PC-3 (cell line): ENCODE data around the gene EIF3I. TPM values are rescaled to one million over a fixed set of nuclear protein-coding genes. Genes with fewer than 3 reads are reported as not detected.

Source experiments
- ATAC-seq: fragments of 200-7000 bp; cut with Tn5 transposase; 2 replicates; pipeline ENCODE4 v1.9.1; 2020; ENCODE audit warnings: mild to moderate bottlenecking, moderate library complexity
- BruUV-seq: library from RNA; stranded (reverse); fragments of 400-500 nt; replicated peaks from 2 replicates; lab custom pipeline; 2021; lab: Mats Ljungman, UMichigan
- CTCF ChIA-PET: fragments of 300-600 bp; sonication (Branson Sonifier 250); formaldehyde crosslinking; loops from one replicate; lab custom pipeline; 2022; ENCODE audit warnings: antibody characterized with exemption; lab: Charles Lee
- POLR2A ChIA-PET: fragments of 300-600 bp; sonication (Branson Sonifier 250); formaldehyde crosslinking; loops from one replicate; lab custom pipeline; 2022; ENCODE audit warnings: antibody characterized with exemption; ENCODE audit not compliant: unreplicated experiment; lab: Charles Lee
- DNase-seq: peaks from one replicate; pipeline ENCODE4 v3.0.0-alpha.2; 2015
- H2AFZ ChIP-seq: fragments of 300-600 bp; sonication (generic); 2 replicates; pipeline ENCODE4 v1.6.0; 2016; ENCODE audit warnings: antibody characterized with exemption, low read length
- H3F3A ChIP-seq: fragments of 300-600 bp; sonication (generic); one replicate; pipeline ENCODE4 v1.6.0; 2017; ENCODE audit warnings: antibody characterized with exemption, low read length, control low read depth, mild to moderate bottlenecking; ENCODE audit not compliant: unreplicated experiment
- H3K27ac ChIP-seq: fragments of 300-600 bp; sonication (generic); 2 replicates; pipeline ENCODE4 v1.5.1; 2016; ENCODE audit warnings: mild to moderate bottlenecking, low read length
- H3K27me3 ChIP-seq: fragments of 300-600 bp; sonication (generic); 2 replicates; pipeline ENCODE4 v1.6.1; 2016; ENCODE audit warnings: low read length, mixed read lengths
- H3K36me3 ChIP-seq: fragments of 300-600 bp; sonication (generic); 2 replicates; pipeline ENCODE4 v1.6.1; 2016; ENCODE audit warnings: low read depth, mixed run types, low read length, mixed read lengths
- H3K4me1 ChIP-seq: fragments of 300-600 bp; sonication (generic); 2 replicates; pipeline ENCODE4 v1.5.1; 2016; ENCODE audit warnings: low read length; ENCODE audit not compliant: insufficient read depth
- H3K4me2 ChIP-seq: fragments of 300-600 bp; sonication (generic); 2 replicates; pipeline ENCODE4 v1.6.0; 2016; ENCODE audit warnings: low read length
- H3K4me3 ChIP-seq: fragments of 300-600 bp; sonication (generic); 2 replicates; pipeline ENCODE4 v1.5.1; 2016; ENCODE audit warnings: mild to moderate bottlenecking, low read length, mixed read lengths
- H3K79me2 ChIP-seq: fragments of 300-600 bp; sonication (generic); 2 replicates; pipeline ENCODE4 v1.6.1; 2017; ENCODE audit warnings: low read length, mixed read lengths
- H3K9ac ChIP-seq: fragments of 300-600 bp; sonication (generic); 2 replicates; pipeline ENCODE4 v1.6.0; 2016; ENCODE audit warnings: mild to moderate bottlenecking, low read length
- H3K9me2 ChIP-seq: fragments of 300-600 bp; sonication (generic); replicated peaks from 2 replicates; pipeline ENCODE4 v1.6.1; 2016; ENCODE audit warnings: mixed run types, low read length, mixed read lengths
- H3K9me3 ChIP-seq: fragments of 300-600 bp; sonication (generic); 2 replicates; pipeline ENCODE4 v1.6.1; 2016; ENCODE audit warnings: low read length, mixed read lengths
- H4K20me1 ChIP-seq: fragments of 300-600 bp; sonication (generic); 2 replicates; pipeline ENCODE4 v1.6.1; 2016; ENCODE audit warnings: low read length, mixed read lengths
- EZH2 ChIP-seq: fragments of 300-600 bp; sonication (generic); IDR thresholded peaks from one replicate; pipeline ENCODE4 v1.6.1; 2017; ENCODE audit warnings: antibody characterized with exemption, mild to moderate bottlenecking, low read length; ENCODE audit not compliant: unreplicated experiment
- EZH2phosphoT487 ChIP-seq: fragments of 300-600 bp; sonication (generic); IDR thresholded peaks from 2 replicates; pipeline ENCODE4 v1.6.1; 2018; ENCODE audit warnings: mild to moderate bottlenecking, antibody characterized with exemption, low read length, borderline replicate concordance
- intact Hi-C: fragments of 100-400 bp; cut with micrococcal nuclease; formaldehyde crosslinking; loops from 2 replicates; pipeline ENCODE4 v1.9.0; 2023
- total RNA-seq: library from RNA; depleted of rRNA; stranded (reverse); fragments of >200 nt; gene quantifications from 2 replicates; pipeline ENCODE4 v1.2.3, GENCODE V29; 2014
- TF ChIP-seq, protein P1 (sequence below): fragments of 300-600 bp; sonication (generic); conservative IDR thresholded peaks from 2 replicates; pipeline ENCODE4 v1.5.1; 2017; ENCODE audit warnings: antibody characterized with exemption, low read depth, mild to moderate bottlenecking, low read length

Gene EIF3I
- total RNA-seq, 1 experiment from 2014 or later, result 442 TPM

DNA sequence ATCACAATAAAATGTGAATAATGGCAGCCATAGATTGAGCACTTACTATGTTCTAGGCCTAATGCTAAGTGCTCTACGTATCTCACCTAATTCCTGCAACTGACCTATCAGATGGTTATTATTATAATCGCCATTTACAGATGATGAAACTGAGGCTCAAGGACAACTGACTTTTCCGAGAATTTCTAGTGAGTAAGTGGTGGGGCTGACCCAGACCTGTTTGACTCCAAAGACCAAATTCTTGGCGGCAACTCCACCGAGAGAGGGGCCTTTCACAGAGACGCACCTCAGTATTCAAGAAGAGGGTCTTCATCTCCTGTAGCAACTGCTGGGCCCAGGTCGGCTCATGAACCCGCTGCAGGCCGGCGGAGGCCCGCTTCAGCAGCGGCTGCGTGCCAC is 627 bp upstream of the EIF3I start:
- ATAC-seq (no peak), DNase-seq (no peak)
- POLR2A ChIA-PET, result interaction anchor here (0.6 kb wide), 1 partner anchor 68 kb away, joined by 4 read pairs; no protein-coding TSS in a partner anchor
- peak overlapping the region; percentile 60; the same call in 1 of the 2 replicates for H2AFZ ChIP-seq
- no peaks in the 10 kb centered on the region for H4K20me1 ChIP-seq
- no peaks in the 10 kb centered on the region for H3K27me3 ChIP-seq
- H3K9me3 ChIP-seq, result no peaks in the 10 kb centered on the region
- peak overlapping the region; percentile 86 for H3K4me3 ChIP-seq
- H3K36me3 ChIP-seq, result peaks cover 24% of the 10 kb centered on the region
- peak overlapping the region; percentile 98 for H3K9ac ChIP-seq
- H3K9me2 ChIP-seq, result no peaks in the 10 kb centered on the region
- peaks cover 30% of the 10 kb centered on the region for H3K4me1 ChIP-seq
- H3K4me2 ChIP-seq, result peak overlapping the region; percentile 93
- TF ChIP-seq EZH2phosphoT487, result no peak
- TF ChIP-seq, protein P1, sequence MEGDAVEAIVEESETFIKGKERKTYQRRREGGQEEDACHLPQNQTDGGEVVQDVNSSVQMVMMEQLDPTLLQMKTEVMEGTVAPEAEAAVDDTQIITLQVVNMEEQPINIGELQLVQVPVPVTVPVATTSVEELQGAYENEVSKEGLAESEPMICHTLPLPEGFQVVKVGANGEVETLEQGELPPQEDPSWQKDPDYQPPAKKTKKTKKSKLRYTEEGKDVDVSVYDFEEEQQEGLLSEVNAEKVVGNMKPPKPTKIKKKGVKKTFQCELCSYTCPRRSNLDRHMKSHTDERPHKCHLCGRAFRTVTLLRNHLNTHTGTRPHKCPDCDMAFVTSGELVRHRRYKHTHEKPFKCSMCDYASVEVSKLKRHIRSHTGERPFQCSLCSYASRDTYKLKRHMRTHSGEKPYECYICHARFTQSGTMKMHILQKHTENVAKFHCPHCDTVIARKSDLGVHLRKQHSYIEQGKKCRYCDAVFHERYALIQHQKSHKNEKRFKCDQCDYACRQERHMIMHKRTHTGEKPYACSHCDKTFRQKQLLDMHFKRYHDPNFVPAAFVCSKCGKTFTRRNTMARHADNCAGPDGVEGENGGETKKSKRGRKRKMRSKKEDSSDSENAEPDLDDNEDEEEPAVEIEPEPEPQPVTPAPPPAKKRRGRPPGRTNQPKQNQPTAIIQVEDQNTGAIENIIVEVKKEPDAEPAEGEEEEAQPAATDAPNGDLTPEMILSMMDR, result no peak
- no peak for TF ChIP-seq EZH2
- intact Hi-C loops, result no loop called here
- H3F3A ChIP-seq, result peaks cover 2% of the 10 kb centered on the region
- H3K79me2 ChIP-seq, result peaks cover 55% of the 10 kb centered on the region
- BruUV-seq, result TSS peak; percentile 49
- CTCF ChIA-PET, result interaction anchor here (0.5 kb wide), 1 partner anchor 149 kb away, joined by 7 read pairs; the partner anchor contains the start of gene TMEM39B
- H3K27ac ChIP-seq, result peak overlapping the region; percentile 70

DNA sequence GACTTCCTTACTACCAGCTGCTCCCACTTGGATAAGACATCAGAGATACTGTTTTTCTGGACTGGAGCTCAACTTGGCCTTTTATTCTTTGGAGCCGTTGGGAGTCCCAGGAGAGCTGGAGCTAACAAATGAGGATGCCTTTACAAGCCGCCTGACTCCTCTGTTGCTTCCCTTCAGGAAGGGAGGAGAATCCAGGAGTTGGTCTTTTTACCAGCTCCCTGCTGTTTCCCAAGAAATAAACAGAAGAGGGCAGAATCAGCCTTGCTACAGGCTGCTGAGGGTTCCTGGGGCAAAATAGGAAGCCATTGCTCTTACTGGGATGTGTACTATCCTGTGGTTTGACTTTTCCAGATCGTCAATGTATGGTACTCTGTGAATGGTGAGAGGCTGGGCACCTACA is 1.5 kb downstream of the EIF3I start:
- Histone ChIP-seq H2AFZ (no peak overlapping the region), H3K9ac (no peak overlapping the region), H3K36me3 (peaks cover 33% of the 10 kb centered on the region), H3F3A (no peaks in the 10 kb centered on the region), H4K20me1 (no peaks in the 10 kb centered on the region), H3K4me3 (peak overlapping the region; percentile 86), H3K4me1 (peaks cover 22% of the 10 kb centered on the region), H3K4me2 (peak overlapping the region; percentile 93), H3K9me3 (no peaks in the 10 kb centered on the region), H3K9me2 (no peaks in the 10 kb centered on the region), H3K27ac (no peak overlapping the region), H3K27me3 (no peaks in the 10 kb centered on the region), H3K79me2 (peaks cover 55% of the 10 kb centered on the region)
- ATAC-seq (no peak), DNase-seq (no peak)
- intact Hi-C loops, result no loop called here
- no TSS peak for BruUV-seq
- CTCF ChIA-PET, result no interaction called here
- TF ChIP-seq EZH2phosphoT487, result no peak
- TF ChIP-seq, protein P1, result no peak
- no peak for TF ChIP-seq EZH2
- POLR2A ChIA-PET, result no interaction called here

DNA sequence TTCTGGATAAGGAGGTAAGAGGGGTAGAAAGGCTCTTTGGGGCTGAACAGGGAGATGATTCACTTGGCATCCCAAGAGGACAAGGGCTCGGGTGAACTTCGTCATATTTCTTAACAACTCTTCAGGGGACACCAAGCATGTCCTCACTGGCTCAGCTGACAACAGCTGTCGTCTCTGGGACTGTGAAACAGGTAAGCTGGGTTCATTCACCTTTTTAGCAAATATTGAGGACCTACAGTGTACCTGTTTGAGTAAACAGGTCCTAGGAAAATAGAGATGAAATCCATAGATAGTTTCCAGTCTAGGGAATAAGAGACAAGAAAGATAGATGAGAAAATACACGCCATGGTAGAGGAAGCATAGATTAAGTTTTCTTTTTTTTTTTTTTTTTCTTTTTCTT is 2.1 kb downstream of the EIF3I start:
- Histone ChIP-seq H3K27me3 (no peaks in the 10 kb centered on the region), H3K27ac (no peak overlapping the region), H3K79me2 (peaks cover 55% of the 10 kb centered on the region), H3K9ac (no peak overlapping the region), H3K9me3 (no peaks in the 10 kb centered on the region), H3K36me3 (peaks cover 37% of the 10 kb centered on the region), H3K4me3 (no peak overlapping the region), H2AFZ (no peak overlapping the region), H3F3A (no peaks in the 10 kb centered on the region), H3K9me2 (no peaks in the 10 kb centered on the region), H3K4me2 (peak overlapping the region; percentile 93; the same call in 1 of the 2 replicates), H4K20me1 (no peaks in the 10 kb centered on the region), H3K4me1 (peaks cover 22% of the 10 kb centered on the region)
- CTCF ChIA-PET, result no interaction called here
- no peak for TF ChIP-seq EZH2phosphoT487
- no peak for TF ChIP-seq EZH2
- TF ChIP-seq, protein P1, result no peak
- ATAC-seq, result no peak
- DNase-seq, result no peak
- intact Hi-C loops, result no loop called here
- POLR2A ChIA-PET, result no interaction called here
- BruUV-seq, result no TSS peak
